GM08714 (cell line): ENCODE data around the gene CD2BP2.

Source experiments
- H3K4me3 ChIP-seq: fragments of 200-500 bp; sonication (Bioruptor generic); 2 replicates; pipeline ENCODE4 v1.5.1; 2014; ENCODE audit warnings: mild to moderate bottlenecking, low read length, inconsistent platforms
- ZNF274 ChIP-seq: IDR thresholded peaks from 2 replicates; pipeline ENCODE4 v1.6.1; 2012; ENCODE audit warnings: mild to moderate bottlenecking, low read depth, low read length

The CD2BP2 gene

DNA sequence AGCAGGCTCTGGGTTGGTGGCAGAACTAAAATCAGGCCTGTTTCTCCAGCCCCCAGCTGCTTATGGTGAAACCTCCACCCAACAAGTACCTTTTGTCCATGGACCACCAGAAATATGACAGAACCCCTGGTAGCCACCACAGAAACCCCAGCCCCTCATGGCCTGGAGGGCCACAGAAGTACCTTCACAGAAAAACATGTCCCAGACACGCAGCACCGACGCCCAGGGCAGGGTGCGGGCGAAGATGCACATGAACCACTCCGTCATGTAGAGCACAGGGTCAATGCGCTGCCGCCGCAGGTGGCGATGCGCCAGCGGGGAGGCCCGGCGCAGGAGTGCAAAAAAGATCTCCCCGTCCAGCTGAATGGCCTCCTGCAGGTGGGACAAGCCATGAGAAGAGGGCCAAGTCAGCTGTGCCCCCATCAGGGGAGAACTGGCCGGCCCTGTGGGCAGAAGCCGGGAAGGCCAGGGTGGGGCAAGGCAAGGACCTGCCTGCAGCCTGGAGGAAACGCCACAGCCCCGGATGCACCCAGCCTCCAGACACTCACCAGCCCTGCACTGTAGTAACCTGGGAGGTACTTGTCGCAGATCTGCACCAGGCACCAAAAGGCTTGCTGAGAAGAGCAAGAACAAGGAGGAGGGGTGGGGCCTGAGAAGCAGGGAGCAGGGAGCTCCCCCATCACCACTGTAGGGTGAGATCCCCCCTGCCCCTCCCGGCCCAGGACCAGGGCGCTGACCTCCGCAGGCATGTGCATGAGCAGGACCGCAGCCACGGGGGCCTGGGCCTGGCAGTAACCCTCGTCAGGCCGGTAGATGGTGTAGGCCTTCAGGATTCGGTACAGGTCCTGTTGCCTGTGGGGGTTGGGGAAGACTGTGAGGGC, 4.1 kb upstream of the CD2BP2 start:
- H3K4me3 ChIP-seq = no peak overlapping the region
- TF ChIP-seq ZNF274 = no peak

- TF ChIP-seq ZNF274 = no peak
- H3K4me3 ChIP-seq = no peak overlapping the region
Measured at GRCh38 chr16:30358577-30358936, 3.4 kb upstream of the CD2BP2 start.

DNA sequence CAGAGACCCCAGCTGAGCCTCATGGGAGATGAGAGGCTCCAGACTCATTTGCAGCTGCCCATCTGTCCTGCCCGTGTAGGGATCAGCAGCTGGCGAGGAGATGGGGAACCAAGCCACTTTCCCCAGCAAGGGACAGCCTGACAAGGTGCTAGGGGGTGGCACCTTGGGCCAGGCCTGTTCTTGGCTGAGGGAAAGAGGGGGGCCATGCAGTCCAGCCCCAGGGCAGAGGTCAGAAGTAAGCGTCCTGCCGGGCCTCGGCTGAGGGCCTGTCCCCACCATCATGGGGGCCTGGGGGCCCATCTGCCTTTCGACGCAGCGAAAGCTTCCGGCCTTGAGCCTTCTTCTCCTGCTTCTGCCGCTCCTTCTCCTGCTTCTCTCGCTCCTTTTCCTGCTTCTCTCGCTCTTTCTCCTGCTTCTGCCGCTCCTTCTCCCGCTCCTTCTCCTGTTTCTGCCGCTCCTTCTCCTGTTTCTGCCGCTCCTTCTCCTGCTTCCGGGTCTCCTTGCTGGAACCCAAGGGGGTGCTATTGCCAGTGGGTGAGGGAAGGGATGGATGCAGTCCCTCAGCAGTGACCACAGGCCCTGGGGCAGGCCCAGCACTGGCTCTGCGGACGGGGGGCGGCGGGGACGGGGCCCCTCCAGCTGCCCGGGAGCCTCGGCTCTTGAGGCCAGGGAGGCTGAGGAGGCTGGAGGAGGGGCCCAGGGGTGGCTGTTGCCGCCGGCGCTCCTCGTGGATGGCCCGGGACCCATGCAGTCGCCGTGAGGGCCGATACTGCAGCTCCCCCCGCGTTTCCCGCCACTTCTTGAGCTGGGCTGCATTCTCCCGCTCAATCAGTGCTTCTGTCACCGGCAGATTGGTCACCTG, 2.8 kb upstream of the CD2BP2 start:
- no peak for TF ChIP-seq ZNF274
- H3K4me3 ChIP-seq = no peak overlapping the region

- H3K4me3 ChIP-seq = no peak overlapping the region
- TF ChIP-seq ZNF274 = no peak
Measured at GRCh38 chr16:30357085-30357714, 2.1 kb upstream of the CD2BP2 start.

- no peak for TF ChIP-seq ZNF274
- H3K4me3 ChIP-seq = peak overlapping the region; percentile 88; the same call in 1 of the 2 replicates
Measured at GRCh38 chr16:30356401-30357084, 1.4 kb upstream of the CD2BP2 start.

GRCh38 chr16:30355954-30356308, 823 bp upstream of the CD2BP2 start:
- H3K4me3 ChIP-seq = peak overlapping the region; percentile 88; the same call in 1 of the 2 replicates
- no peak for TF ChIP-seq ZNF274

- TF ChIP-seq ZNF274 = no peak
- H3K4me3 ChIP-seq = peak overlapping the region; percentile 88
Measured at GRCh38 chr16:30354423-30355143, 525 bp downstream of the CD2BP2 start.

DNA sequence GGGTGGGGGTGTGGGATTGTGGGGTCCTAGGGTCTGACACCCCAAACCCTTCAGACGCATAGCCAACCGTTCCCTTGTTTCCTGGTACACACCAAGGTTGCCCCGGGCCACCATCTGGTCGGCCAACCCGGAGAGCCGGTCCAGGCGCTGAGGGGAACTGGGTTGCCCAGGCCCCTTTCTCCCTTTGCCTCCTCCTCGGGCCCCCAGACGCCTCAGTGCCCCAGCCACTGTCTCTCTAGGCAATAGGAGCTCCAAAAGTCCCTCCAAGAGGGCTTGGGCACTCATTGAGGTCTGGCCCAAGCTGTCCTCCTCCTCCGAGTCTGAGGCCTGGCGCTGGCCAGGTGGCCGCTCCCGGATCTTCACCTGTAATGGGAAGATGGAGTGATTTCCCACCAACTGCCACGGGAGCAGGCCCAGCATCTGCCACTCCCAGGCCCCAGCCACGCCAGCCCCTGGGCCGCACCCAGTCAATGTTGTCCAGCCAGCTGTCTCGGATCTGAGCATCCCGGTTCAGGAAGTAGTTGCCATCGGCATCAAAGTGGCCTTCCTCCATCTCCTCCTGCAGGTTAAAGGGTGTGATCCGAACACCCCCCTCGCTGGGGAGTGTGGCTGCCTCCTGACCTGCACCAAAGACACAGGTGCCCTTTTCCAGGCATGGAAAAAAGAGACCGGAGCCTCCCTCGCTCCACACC, 1.5 kb downstream of the CD2BP2 start:
- no peak for TF ChIP-seq ZNF274
- peak overlapping the region; percentile 88; the same call in 1 of the 2 replicates for H3K4me3 ChIP-seq

DNA sequence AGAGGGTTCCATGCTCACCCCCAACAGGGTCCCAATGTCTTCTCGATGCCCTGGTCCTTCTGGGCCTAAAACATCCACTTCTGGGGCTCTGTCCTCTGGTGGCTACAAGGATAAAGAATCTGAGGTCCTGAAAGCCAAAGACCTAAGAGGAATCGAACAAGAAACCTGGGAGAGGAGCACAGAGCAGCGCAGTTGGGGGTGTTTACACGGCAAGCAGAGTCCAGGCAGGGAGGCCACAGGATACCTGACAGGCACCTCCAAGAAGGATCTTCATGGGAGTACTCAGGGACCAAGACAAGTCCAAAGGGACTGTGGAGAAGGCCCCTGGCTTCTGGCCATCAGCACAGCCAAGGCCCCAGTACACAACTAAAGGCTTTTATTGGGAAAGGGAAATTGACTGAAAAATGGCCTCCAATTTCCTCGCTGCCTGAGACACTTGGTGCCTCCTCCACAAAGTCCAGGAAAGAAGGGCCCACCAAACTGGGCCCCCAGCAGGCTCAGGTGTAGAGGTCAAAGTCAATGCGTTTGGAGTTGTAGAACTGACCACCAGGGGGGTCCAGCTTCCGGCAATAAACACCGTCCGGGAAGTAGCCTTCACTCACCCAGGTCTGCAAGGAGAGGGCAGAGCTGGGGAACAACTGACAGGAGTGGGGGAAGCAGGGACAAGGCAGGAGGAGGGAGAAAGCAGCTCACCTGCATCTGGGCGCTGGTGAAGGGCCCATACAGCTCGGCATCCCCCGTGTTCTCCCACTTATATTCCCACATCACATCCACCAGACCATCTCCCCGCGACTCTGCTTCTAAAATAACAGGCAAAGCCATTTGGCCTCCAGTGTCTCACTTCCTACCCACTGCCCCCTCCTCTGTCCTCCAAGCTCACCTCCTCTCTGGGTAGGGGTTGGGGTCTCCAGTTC, 2.4 kb downstream of the CD2BP2 start:
- H3K4me3 ChIP-seq = no peak overlapping the region
- TF ChIP-seq ZNF274 = no peak

DNA sequence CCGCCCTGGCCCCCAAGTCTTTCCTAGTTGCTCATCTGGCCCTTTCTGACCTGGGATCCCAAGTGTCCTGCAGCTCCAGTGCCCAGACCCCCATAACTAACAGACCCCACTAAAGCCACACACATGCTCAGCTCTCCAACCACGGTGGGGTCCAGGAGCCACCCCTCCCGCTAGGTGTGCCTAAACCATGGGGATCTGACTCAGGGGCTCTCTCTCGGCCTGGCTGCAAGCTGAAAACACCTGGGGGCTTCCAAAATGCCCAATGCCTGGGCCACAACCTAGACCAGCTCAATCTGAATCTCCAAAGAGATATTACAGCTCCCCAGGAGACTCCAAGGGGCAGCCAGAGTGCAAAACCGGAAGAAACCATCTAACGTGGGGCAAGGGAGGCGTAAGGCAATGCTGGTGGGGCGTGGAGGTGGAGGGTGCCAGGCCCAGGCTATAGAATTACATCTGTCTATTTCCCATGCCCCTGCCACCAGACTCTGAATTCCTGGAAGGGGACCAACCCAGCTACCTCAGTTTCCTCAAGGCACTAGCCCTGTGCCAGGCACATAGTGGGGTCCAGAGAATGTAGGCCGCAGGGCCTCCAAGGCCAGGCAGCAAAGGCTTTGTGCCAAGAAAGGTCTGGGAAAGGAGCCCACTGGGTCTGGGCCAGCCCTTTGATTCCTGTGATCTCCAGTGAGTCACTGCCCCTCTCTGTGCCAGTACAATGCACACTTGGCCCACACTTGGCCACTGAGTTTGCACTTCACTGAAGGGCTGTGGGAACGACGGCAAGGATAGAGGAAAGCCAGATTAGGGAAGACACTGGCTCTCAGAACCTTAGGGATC, 3.3 kb downstream of the CD2BP2 start:
- H3K4me3 ChIP-seq = no peak overlapping the region
- TF ChIP-seq ZNF274 = no peak

GRCh38 chr16:30351001-30351441, 4.1 kb downstream of the CD2BP2 start:
- TF ChIP-seq ZNF274 = no peak

More at GRCh38 chr16:30351001-30351441, 4.1 kb downstream of the CD2BP2 start:
- no peak overlapping the region; the same call in 1 of the 2 replicates for H3K4me3 ChIP-seq
